T-helper 2 cell treated with Interferon-gamma antibody and Interleukin-4, amounts not matched to agents 100 ng/mL and 5 ng/mL, for 36 hours (primary cell): ENCODE results near the gene BAIAP2L2. TPM values are rescaled to one million over a fixed set of nuclear protein-coding genes. Genes with fewer than 3 reads are reported as not detected.
"Not testable (repeated sequence)": the region's sequence is repeated elsewhere in the genome, so short reads cannot be mapped to it uniquely, and the experiment has no call there.

ENCODE experiments used
- intact Hi-C: fragments of 100-400 bp; cut with micrococcal nuclease; formaldehyde crosslinking; loops from one replicate; pipeline ENCODE4 v1.15.1; 2023
- total RNA-seq: library from RNA; stranded (reverse); gene quantifications from 2 replicates; pipeline ENCODE4 v1.2.3, GENCODE V29; 2022

The BAIAP2L2 gene
- total RNA-seq, 1 donor from 2014 or later = 0.77 TPM

GRCh38 chr22:38127869-38128268, 17.4 kb upstream of the BAIAP2L2 start:
- intact Hi-C loops = no loop called here

DNA sequence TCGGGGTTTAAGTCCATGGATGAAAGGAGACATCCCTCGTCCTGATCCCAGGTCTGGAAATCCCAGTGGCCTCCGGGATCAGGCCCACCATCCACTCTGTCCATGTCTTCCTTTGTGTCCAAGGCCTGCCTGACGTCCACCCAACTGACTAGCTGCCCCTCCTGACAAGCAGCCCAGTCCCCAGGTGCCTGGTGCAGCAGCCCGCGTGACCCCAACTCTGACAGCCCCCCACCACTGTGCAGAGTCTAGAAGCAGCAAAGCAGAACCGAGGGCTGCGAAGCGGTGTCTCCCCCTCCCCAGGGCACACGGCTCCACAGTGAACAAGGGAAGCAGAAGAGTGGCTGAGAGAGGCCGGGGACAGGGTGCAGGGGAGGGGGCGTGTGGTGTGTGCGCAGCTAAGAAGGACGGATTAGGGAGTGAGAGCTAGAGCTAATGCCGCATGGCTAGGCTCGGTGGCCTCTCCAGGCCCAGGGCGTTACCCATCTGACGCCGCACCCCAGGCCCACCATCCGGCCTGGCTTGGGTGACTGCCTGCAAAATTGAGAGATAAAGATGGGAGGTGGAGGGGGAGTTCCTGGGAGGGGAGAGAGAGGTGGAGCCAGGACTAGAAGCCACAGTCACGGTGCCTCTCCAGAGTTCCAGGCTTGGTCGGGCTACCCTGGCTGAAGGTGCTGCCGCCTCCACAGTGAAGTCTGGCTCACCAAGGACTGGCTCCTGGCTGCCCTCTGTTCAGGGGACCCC, 16.6 kb upstream of the BAIAP2L2 start:
- intact Hi-C loops = no loop called here

DNA sequence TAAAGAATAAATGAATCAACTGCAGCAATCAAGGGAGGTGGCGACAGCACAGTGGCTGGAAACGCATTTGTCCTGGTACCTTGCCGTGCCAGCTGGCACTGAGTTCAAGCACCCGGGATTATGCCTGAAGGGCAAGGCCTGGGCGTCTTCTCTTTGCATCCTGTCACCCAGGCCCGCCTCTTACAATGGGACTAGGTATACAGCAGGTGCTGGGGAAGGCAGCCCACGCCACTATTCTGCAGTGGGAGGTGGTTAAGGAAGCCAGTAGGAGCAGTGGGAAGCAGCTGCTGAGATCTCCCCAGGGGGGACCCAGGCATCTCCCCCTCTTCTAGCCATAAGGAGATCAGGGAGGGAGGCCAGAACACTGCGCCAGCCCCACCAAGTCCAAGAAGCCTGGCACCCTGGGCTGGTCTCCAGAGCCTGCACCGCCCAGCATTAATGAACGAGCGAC, 15.3 kb upstream of the BAIAP2L2 start:
- intact Hi-C loops = no loop called here

DNA sequence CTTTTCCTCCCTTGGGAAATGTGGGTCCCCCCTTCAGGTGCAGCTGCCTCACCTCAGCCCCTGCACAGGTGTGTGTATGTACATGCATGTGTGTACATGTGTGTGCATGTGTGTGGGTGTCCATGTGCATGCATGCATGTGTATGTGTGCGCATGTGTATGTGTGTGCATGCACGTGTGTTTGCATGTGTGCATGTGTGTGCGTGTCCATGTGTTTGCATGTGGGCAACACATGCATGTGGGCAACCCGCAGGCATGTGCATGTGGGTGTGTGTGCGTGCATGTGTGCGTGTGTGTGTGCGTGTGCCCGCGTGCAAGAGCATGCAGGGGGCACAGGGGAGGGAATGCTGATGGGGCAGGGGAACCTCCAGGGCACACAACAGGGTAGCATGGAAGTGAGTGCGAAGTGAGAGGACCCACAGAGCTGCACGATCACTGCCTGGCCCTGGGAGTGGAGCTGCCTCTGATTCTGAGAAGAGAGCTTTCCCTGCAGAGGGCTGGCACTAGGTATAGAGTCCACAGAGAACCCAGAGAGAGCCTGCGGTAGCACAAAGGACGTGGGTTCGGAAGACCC, 14.6 kb upstream of the BAIAP2L2 start:
- intact Hi-C loops = no loop called here

DNA sequence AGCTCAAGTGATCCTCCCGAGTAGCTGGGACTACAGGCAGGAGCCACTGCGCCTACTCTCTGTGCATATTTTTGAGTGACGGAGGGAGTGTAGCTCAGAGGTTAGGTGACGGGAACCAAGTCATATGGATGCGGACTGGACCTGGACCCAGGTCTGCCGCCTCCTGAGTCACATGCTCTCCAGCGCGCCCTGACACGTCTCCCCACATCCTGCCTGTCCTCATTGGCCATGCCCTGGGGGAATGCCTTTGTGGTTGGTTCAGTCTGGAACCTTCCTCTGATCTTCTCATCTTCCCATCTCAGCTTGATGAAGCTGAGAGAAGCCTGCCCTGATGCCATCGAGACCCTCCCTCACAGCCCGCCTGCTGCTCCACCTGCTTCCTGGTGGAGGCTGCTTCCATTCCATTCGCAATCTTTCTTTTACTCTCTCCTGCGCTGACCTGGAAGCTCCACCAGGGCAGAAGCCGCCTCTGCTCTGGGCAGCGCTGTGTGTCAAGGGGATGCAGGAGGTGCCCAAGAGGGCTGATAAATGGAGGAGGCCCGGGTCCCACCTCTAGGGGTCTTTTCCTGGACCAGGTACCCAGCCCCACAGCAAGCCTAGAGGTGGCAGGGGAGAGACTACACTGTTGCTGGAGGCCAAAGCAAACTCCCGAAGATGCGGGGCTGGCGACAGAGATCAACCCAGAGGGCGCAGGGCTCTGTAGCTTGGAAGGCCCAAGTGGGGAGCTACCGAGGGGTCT, 13.9 kb upstream of the BAIAP2L2 start:
- intact Hi-C loops = no loop called here

DNA sequence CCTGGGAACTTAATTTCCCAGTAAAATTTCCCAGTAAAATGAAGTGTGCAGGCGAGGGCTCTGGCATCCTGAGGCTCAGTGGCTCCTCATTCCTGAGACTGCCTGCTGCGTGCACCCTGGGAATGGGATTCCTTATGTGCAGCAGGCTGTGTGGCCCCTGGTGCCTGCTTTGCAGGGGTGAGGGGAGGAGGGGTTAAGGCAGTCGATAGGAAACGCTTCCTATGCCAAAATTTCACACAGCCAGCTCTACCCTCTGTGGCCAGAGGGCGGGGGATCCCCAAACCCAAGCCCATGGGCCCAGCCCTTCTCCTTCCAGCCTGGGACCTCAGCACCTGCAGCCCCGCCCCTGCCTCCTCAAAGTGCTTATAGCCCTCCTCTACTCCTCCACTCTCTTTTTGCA, 12.1 kb upstream of the BAIAP2L2 start:
- intact Hi-C loops = no loop called here

GRCh38 chr22:38120359-38121110, 10.1 kb upstream of the BAIAP2L2 start:
- intact Hi-C loops = no loop called here

GRCh38 chr22:38118747-38119146, 8.3 kb upstream of the BAIAP2L2 start:
- intact Hi-C loops = not testable (repeated sequence)

DNA sequence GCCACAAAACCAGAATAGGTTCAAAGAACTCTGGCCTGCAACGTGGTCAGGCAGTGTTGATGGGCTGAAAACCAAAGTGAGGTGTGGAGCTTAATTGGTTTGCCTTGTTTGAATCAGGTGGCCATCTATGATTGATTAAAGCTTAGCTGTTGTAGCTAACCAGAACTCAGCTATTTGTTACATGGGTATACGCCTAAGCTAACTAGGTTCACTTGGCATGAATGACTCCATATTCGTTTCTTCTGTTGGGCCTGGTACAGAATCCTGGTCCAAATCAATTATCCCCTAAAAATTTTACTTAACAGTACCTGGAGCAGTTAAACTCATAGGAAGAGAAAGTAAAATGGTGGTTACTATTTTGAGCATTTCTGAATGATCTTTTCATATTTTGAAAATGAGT, 7.7 kb upstream of the BAIAP2L2 start:
- intact Hi-C loops = no loop called here

GRCh38 chr22:38117556-38117955, 7.1 kb upstream of the BAIAP2L2 start:
- intact Hi-C loops = not testable (repeated sequence)

DNA sequence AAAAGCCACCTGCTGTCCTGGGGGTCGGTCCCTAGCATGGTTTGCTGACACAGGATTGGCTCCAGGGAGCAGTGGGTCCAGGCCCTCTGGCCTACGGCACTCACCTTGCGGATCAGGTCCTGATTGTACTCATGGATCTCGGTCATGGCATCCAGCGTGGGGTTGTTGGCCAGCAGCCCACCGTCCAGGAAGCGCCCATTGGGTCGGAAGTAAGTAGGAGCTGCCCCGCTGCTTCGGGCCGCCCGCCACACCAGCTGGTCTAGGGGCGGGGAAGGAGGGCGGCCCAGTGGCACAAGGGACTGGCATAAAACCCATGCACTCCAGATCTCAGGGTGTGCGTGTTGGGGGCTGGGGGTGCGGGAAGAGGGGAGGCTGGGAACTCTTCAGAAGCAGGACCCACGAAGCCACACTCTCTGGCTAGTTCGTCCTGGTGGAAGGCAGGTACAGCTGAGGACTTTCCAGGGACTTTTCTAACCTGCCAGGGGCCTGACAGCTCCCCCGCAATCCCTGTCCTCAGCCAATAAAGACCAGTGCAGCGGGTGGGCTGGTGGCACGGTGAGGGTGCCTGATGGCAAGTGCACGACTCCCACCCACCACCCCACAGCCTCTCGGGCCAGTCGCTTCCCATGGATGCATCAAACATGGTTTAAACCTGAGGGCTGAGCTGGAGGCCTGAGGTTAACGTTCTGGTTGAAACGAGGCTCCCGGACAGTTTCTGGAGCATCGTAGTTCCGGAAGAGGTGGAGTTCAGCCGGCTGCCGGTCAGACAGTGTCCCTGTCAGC, 5.1 kb upstream of the BAIAP2L2 start:
- intact Hi-C loops = no loop called here

- intact Hi-C loops = no loop called here
Measured at GRCh38 chr22:38114484-38115398, 4.3 kb upstream of the BAIAP2L2 start.

DNA sequence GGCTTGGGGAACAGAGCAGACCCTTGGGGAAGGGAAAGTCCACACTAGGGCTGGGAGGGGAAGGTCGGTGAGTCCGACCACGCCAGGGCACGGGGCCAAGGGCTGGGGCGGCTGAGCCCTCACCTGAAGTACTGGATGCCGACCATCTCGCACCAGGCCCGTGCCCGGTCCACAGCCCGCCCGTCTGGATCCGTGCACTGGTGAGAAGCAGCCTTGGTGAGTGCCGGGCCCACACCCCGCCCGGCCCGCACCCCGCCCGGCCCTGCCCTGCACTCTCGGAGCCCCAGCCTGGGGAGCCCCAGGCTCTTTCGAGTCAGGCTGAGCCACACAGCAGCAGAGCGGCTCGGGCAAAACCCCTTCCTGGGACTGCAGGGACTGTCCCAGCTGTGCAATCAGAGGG, 1.9 kb upstream of the BAIAP2L2 start:
- intact Hi-C loops = no loop called here

DNA sequence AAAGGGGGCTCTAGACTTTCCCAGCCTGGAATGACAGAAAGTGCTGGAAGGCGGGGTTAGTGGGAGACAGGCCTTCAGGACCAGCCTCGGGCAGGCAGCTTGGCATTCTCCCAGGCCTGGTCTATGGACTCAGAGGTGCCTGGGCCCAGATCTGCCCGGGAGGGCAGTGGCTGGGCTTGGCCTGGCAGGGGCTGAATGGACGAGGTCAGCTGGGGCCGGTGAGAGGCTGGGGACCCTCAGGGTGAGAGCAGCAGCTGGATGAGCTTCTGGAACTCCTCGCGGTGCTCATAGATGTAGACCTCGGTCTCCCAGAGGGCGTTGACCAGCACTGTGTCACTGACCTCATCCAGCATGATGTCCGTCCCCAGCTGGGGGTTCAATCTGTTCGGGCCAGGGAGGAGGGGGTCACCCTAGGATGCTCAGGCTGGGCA, 1.5 kb upstream of the BAIAP2L2 start:
- intact Hi-C loops = no loop called here

DNA sequence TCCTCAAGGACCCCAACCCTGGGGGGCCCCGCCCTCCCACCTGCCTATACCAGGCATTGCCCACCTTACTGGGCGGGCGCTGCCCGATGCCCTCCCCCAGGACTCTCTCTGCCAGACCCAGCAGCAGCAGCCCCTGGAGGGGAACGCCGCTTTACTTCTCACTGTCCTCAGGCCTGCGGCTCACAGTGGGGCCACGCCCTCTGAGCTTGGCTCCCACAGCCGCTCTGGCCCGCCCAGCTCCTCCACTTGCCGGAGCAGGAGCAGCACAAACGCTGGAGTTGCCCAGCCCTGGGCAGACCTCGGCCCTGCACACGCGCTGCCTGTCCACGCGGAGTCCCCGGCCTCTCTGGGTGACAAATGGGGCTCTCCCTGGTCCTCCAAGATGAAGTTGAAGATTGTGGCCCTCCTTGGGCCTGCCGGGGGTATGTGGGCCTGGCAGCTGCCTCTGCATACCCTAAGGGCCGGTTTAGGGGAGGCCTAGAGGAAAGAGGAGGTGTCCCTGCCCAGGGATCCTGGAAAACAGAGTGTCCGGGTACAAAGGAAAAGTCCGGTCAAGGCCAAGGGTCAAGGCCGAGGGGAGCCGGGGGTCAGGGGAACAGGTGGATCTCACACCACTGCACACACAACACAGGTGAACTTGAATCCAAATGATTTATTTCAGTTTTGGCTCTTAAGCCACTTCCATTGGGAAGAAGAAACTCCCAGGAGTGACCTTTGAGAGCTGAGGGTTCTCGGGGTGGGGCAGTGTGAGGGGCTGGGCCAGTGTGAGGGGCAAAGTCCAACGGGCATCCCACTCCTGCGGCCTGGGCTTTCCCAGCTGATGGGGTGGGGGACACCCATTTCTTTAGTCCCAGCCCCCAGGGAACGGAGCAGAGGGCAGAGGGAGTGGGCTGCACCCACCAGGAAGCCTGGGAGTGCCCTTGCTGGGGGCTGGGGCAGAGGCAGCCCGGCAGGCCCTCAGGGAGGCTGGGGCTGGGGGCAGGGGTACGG, 674 bp upstream of the BAIAP2L2 start:
- intact Hi-C loops = no loop called here

DNA sequence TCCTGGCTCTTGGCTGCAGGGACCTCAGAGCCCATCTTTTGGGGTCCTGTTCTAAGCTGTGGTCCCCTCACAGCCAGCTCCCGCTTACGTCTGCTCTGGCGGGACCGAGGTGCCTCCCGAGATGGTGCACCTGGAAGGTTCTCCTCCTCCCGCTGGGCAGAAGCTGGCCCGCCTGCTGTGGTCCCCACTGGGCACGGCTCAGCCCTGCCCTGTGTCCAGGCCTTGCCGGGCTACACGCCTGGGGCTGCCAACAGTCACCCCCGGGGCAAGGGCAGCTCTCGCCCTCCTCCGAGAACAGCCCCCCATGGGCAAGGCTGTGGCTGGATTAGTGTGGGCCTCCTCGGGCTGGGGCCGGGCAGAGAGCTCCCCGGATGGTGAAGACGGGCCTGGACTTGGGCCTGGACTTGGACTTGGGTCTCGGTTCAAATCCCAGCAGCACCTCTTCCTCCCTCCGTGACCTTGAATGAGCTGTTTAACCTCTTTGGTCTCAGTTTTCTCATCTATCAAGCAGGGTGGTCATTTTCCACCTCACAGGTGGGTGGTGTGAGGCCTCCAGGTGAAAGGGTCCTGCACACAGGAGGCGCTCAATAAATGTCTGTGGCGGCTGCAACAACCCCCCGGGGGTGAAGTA, 998 bp downstream of the BAIAP2L2 start:
- intact Hi-C loops = no loop called here

DNA sequence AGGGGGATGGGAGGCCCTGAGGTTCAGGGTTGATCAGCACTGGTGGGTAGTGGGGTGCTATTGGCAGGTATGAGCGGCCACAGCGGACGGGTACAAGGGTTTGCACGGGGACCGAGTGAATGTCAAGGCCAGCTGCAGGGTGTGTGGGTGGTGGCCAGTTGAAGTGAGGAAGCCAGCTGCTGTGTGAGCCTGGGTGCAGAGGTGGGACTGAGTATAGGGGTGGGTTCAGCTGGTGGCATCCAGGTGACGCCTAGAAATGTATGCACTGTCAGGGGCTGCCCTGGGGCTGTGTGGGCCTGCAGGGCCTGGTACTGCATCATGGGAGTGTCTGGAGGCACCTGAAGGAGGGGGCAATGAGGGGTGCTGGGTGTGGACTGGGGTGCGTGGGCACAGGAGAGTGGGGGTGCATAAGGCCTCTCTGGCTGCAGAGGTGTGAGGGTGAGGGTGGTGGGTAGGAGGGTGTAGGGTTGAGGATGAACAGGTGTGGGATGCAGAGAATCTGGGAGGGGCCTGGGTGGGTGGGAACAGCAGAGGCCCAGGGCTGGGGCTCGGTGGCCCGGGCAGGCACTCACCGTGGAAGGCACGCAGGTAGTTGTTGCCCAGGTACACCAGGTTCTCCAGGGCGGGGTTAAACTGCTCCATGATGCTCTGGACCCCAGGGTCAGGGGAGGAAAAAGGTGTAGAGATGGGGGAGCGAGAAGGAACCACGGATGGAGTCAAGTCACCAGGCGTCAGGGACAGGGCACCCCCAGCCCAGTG, 1.7 kb downstream of the BAIAP2L2 start:
- intact Hi-C loops = no loop called here
